ENCODE measurements around the gene PDSS2.
"Not testable (repeated sequence)": the region's sequence is repeated elsewhere in the genome, so short reads cannot be mapped to it uniquely, and the experiment has no call there.

Gene PDSS2

DNA sequence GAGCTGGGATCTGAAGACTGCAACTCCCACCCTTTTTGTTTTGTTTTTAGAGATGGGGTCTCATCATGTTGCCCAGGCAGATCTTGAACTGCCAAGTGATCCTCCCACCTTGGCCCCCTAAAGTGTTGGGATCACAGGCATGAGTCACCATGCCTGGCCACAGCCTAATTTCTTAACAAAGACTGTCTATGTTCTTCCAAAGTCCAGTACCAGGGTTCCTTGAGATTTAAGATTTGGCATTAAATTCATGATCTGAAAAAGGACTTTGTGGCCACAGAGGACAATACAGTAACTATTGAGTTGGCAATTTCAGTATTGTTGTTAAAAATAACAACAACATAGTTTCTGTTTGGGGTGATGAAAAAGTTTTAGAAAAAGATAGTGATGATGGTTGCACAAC, 315.4 kb downstream of the PDSS2 start:
- no peak for DNase-seq

DNA sequence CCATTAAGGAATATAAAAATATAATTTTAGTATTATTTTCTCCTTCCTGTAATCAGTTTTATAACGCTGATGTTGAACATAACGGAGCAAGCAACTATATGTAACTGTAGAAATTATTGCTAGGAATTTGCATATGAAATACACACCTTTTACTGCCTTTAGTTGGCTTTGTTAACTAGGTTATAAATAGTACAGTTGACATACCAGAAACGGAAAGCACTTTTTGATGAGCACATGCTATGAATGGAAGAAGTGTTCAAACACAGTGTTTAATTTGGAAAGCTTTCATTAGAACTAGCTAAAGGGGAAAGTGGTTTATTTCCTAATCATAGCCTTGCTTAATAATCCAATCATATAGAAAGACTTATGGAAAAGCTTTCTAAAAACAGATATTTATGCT, 318.8 kb downstream of the PDSS2 start:
- no peak for DNase-seq

DNA sequence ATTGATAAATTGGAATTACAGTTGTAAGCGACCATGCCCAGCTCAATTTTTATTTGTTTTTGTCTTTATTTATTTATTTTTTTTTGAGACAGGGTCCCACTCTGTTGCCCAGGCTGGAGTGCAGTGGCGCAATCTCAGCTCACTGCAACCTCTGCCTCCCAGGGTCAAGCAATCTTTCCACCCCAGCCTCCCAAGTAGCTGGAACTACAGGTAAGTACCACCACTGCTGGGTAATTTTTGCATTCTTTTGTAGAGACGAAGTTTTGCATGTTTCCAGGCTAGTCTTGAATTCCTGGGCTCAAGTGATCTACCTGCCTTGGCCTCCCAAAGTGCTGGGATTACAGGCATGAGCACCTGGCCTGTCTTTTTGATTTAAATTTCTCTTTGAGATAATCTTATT, 323.0 kb downstream of the PDSS2 start:
- not testable (repeated sequence) for DNase-seq

DNA sequence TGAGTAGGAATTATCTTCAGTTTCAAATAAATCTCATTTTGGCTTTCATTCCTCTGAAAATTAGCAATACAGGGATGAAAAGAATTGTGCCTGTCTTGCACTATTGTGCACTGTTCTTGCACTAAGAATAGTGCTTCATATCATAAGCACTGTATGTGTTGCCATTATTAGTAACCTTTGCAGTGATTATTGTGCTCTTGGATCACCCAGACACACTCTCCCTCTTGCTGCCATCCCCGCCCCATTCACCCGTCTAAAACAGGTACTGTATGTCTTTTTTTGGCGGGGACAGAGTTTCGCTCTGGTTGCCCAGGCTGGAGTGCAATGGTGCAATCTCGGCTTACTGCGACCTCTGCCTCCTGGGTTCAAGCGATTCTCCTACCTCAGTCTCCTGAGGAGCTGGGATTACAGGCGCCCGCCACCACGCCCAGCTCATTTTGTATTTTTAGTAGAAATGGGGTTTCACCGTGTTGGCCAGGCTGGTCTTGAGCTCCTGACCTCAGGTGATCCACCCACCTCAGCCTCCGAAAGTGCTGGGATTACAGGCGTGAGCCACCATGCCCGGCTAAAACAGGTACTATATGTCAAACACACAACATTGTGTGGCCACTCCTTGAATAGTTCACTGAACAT, 324.2 kb downstream of the PDSS2 start:
- not testable (repeated sequence) for DNase-seq

DNA sequence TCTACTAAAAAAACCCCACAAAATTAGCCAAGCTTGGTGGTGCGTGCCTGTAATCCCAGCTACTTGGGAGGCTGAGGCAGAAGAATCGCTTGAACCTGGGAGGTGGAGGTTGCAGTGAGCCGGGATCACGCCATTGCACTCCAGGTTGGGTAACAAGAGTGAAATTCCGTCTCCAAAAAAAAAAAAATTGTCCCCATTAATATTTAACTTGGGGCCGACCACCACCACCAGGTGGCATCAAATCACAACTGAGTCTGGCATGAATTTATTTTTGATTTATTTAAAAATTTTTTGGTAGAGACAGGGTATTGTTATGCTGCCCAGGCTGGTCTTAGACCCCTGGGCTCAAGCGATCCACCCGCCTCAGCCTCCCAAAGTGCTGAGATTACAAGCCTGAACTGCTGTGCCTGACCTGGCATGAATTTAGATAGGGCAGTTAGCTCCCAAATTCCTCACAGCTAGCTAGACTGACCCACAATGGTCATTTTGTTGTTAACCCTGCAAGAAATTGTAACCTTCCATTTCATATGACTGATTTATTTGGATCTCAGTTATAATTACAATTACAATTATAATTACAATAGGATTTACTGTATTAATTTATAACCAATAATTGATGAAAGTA, 326.9 kb downstream of the PDSS2 start:
- no peak for DNase-seq

DNA sequence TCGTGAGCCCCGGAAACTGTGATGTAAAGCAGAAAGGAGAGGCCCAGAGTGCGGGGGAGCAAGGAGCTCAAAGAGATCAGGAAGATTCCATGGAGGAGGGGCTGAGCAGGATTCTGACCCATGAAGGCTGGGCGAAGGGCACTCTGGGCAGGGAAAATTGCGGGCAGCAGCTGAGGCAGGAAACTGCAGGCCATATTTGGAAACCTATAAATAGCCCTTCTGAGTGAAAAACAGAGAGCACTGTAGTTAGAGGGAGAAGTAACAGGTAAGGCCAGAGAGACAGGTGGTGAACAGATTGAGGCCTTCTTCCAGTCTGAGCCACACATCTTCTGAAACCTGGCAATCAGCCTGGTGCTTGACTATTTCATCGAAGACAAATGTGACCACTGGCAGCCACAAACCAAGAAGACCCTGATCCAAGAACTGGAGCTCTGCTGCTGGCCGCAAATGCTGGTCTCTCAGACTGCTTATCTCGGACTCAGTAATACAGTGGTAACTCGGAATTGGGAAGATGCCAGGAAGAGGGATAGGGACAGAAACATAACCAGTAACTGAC, 329.9 kb downstream of the PDSS2 start:
- no peak for DNase-seq

DNA sequence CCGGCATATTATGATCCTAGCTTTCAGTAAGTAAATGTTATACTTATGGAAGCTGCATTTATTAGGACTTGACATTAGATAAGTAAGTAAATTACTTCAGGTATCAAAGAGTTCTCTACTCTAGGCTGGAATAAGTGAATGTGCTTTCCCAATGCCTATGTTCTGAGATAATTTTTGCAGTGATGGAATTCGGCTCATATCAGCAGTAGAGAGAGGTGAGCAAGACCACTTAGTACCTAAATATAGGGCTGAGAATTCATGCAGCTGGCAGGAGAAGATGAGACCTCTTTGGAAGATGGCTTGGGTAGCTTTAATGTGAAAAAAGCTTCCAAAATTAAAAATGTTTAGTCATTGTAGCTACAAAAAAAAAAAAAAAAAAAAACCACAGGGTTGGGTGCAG, 330.8 kb downstream of the PDSS2 start:
- no peak for DNase-seq

DNA sequence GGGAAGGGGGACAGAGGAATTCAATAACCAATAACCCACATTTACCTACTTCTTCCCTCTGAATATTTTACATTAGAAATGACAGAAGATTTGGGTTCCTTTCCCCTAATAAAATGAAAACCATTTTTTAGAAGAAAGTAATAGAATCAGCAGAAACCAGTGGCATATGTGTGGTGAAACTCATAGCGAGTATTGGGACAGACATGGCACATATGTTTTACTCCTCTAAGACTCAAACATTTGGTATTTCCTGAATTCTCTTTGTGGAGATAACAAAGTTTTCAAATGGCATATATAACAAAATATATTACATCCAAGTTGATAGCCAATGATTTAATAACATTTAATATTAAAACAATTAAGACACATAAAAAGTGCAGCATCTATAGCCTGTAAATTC, 331.2 kb downstream of the PDSS2 start:
- no peak for DNase-seq

DNA sequence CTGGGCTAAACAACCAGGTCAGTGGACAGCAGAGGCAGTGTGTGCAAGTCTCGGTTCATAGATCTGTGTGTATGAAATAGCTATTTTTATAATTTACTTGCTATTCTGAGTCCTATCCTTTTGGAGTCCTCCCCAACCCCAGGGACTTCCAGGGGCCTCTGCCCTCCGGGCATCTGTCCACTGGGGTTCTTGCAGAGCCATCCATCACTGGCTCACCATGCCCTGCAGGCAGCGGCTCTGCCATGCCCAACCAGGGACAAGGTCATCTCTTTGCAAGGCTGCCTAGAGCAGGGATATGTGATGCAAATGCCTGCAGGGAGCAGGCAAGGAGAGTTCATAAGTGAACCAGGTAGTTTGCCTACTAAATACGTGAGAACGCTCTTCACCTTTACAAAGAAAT, 333.6 kb downstream of the PDSS2 start:
- no peak for DNase-seq

DNA sequence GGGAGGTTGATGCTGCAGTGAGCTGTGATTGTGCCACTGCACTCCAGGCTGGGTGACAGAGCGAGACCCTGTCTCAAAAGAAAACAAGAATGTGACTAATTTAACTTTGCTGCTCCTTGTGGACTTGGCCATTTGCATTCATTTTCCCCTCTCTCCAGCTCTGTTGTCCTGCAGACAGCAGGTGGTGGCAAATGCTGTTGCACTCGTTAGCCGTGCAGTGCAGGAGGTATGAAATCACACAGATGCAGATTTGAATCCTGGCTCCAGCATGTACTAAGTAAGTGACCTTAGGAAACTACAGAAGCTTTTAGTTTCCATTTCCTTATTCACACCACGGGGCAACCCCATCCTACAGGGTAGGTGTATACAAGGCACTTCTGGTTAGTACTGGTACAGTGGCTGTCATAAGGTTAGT, 334.4 kb downstream of the PDSS2 start:
- DNase-seq = no peak

DNA sequence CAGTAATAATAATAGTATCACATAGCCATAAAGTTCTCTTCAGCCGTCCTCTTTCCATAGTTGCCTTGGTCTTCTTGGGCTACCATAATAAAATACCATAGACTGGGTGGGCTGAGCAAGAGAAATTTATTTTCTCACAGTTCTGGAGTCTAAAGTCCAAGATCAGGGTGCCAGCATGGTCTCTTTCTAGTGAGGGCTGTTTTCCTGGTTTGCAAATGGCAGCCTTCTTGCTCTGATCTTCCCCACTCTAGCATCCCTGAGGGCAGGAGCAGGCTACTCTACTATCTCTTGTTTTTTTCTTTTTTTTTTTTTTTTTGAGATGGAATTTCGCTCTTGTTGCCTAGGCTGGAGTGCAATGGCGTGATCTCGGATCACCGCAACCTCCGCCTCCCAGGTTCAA, 335.9 kb downstream of the PDSS2 start:
- no peak for DNase-seq

DNA sequence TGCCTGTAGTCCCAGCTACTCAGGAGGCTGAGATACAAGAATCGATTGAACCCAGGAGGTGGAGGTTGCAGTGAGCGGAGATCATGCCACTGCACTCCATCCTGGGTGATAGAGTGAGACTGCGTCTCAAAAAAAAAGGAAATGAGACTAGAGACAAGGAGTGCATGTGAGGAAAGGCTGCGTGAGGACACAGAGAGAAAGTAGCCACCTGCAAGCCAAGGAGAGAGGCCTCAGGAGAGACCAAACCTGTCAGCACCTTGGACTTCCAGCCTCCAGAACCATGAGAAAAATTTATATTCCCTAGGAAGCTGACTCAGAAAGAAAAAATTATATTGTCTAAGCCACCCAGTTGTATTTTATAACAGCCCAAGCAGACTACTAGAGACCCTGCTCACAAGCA, 336.6 kb downstream of the PDSS2 start:
- no peak for DNase-seq

DNA sequence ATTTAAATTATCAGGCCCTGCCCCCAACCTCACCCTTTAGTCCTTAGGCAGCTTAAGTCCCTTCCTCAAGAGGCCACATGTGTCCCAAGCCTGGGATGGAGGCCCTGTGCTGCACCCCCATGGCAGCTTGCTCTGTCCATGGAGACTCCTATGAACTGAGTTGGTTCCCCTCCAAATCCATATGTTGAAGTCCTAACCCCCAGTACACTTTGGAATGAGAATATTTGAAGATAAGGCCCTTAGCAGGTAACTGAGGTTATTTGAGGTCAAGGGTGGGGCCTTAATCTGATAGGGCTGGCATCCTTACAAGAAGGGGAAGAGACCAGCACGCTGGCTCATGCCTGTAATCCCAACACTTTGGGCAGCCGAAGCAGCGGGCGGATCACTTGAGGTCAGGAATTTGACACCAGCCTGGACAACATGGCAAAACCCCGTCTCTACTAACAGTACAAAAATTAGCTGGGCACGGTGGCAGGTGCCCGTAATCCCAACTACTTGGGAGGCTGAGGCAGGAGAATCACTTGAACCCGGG, 337.3 kb downstream of the PDSS2 start:
- no peak for DNase-seq

DNA sequence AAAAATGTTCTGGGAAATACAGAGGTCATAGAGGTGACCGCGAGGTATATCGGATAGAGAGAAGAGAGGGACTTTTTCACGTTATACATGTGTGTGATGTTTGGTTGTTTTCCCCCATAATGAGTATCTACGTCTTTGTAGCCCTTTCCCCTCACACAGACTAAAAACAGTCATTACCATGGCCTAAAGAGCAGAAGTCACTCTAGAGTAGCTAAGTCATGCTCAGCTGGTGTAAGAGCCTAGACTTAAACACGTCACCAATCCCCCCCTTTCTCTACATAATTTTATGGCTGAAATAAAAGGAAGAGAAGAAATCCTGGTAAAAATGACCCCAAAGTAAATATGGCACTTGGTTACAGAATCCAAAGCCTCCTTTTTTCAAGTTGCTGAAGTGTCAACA, 338.1 kb downstream of the PDSS2 start:
- DNase-seq = no peak

DNA sequence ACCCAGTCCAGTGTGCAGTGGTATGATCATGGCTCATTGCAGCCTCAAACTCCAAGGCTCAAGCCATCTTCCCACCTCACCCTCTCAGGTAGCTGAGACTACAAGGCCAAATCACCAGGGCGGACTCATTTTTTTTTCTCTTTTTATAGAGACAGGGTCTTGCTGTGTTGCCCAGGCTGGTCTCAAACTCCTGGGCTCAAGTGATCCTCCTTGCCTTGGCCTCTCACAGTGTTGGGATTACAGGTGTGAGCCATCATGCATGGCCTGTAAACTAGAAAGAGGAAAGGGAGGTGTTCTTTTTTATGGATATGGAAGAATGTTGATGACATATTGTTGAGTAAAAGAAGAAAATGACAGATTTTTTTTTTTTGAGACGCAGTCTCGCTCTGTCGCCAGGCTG, 339.0 kb downstream of the PDSS2 start:
- DNase-seq = no peak

DNA sequence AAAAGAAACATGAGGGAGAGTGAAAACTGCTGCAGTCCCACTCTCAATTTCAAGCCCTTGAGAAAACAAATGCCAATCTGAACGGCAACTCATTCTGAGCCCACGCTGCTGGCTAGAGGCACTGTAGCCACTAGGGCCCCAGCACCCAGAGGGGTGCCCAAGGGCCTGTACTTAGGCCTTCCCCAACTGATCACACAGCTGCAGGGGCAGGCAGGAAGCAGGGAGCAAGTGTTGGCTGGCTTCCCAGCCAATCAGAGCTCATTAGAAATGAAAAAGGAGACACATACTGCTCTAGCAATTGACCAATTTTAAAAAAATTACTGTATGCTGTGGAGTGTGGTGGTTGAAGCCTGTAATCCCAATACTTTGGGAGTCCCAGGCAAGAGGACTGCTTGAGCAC, 340.4 kb downstream of the PDSS2 start:
- DNase-seq = peak; percentile 42

DNA sequence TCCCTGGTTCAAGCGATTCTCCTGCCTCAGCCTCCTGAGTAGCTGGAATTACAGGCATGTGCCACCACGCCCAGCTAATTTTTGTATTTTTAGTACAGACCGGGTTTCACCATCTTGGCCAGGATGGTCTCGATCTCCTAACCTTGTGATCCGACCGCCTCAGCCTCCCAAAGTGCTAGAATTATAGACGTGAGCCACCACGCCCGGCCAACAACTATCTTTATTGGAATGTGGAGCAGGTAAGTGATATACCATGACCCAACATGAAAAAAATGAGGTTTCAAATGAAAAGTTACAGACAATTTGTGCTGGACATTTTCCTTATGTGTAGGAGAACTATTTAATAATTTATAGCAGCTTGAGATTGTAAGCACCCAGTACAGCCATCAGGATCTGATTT, 340.8 kb downstream of the PDSS2 start:
- not testable (repeated sequence) for DNase-seq

DNA sequence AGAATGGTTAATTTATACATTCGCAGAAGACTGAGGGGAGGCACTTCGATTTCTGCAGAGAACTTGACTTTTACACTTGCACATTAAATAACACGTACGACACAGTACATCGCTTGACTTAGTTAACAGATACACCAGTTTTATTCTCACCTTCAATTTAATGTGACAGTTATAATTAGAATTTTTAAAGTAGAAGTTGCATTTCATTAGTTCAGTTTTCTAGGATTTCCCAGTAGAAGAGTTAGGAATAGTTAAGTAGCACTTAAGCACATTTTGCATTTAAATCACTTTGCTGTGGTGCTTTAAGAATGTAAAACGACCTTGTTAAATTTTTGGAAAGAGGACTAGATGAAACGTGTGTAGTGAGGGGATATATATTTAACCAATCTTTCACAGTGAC, 342.4 kb downstream of the PDSS2 start:
- DNase-seq = no peak

DNA sequence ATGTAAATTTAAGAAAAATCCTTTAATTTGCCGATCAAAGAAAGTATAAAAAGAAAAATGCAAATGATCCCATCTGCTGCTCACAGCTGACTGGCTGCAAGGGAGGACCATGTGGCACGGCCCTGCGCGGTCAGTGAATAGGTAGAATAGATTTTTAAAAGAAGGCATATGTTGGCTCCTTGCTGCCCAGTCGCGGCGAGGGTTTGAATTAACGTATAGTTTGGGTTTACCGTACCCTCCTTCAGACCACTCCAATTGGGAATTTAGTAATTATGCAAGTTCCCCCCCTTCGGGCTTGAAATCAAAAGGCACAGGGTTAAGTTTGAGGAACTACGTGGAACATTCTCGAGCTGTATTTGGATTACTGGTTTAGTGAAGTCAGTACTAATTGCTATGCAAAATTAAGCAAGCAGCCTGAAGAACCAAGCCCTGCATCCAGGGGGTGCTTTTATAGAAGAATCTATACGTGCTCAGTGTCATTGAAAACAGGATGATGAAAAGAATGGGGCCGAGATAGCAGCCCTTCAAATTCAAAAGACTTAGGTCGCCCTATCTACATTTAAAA, 343.0 kb downstream of the PDSS2 start:
- DNase-seq = peak; percentile 27

DNA sequence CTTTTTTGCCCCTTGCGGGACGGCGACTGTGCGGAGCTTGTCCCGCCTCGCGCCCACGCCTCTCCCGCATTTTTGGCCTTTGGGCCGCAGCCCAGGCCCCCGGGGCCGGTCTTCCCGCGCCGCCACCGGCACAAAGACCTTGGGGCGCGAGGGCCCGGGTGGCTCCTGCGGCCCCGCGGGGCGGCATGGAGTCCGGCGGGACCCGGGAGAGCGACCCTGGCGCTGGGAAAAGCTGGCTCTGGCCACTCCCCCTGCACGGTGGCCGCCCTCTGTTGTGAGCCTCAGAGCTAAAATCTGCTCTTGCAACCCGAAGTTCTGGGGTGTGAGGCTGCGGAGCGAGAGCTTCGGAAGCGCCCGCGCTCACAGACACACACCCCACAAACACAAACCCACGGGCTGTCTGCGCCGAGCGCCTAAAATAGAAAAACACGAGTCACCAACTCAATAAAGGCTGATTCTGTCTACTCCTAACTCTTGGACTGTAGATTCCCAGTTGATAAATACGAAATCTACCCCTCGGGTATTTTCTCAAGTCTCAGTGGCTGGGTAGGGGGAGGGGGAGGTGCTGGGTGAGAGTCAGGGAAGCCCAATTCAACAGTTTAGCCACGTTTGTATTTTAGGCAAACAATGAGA, 343.6 kb downstream of the PDSS2 start:
- no peak for DNase-seq

DNA sequence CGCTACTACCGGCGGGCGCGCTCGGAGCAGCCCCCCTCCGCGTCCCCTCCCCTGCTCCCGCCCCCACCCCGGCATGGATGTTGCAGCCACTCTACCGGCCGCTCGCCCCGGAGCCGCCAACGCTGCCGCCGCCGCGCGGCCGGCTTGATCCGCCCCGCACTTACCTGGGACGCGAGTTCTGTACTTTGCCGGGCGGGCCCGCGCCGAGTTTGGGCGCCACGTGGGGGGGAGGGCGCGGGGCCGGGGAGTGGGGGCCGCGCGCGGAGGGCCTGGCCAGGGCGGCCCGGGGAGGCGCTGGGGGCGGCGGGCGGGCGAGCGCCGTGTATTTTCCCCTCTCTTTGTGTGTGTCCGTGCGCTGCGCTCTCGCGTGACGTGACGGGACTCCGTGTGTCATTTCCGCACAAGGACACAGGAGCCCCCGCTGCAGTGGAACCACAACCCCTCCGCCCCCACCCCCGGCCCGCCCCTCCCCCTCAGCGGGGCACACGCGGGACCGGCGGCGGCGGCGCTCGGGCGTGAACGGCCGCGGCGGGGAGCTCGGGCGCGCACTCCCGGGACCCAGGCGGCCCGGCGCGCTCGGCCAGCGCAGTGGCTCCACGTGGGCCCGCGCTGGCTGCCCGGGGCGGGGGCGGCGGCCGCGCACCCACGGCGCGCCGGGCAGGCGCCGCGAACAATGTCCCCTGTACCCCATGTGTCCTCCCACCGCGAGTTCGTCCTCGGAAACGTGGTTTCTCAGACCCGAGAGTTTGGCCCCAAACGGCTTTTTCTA, 344.3 kb downstream of the PDSS2 start, which contains the start of gene BEND3:
BEND3 (minus strand) TSS at position 590 of the 769 bp plus-strand sequence. CDS start 16,230 bp downstream, outside the sequence.
- DNase-seq = no peak

DNA sequence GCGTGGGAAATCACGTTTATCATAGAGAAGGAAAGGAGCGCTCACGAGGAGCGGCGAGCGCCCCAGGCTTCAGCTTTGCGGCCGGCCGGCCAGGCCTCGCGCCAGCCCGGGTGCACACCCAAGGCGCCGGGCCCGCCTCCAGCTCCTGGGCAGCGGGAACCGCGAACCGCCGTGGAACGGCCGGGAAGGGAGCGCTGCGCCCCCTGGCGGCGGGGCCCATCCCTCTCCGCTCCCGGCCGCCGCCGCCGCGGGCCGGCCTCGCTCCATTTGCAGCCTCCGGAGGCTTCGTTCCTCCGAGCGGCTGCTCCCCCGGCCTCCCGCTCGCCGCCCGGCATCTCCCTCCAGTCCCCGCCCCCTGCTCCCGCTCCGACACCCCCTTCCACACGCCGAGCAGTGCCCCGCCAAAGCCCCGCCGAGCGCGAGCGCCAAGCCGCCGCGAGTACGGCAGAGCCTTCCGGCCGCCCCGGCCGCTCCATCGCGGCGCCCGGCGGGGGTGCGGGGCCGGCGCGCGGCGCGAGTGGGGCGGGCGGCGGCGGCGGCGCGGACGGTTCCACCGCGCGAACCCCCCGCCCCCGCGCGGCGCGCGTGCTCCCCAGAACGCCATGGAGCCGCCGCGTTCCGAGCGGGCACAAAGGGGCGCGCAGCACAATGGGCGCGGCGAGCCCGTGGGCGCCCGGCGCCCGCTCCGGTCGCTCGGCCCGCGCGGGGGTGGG, 345.0 kb downstream of the PDSS2 start:
- DNase-seq = no peak

Measured in NCI-H1436 treated with DMSO at 0.1 percent for 48 hours (cell line).